Adrenal gland (tissue), 5 donors: ENCODE measurements around the gene SLC2A9.

Experiments
- CTCF ChIP-seq, 6 experiments: fragments of 450-650 bp in 4 of 6; fragments of 200-600 bp in 2 of 6; sonication (generic) in 1 of 6; IDR thresholded peaks; 1 replicate in 5 of 6; 2 replicates in 1 of 6; pipeline versions ENCODE4 v1.5.1 to v1.8.0; 2016 to 2021; ENCODE audit warnings: antibody characterized with exemption in 6 of 6, mild to moderate bottlenecking in 2 of 6, moderate library complexity in 1 of 6
- POLR2A ChIP-seq, 2 donors: fragments of 450-650 bp; IDR thresholded peaks; one replicate each; pipeline ENCODE4 v1.6.1; 2017; ENCODE audit warnings: antibody characterized with exemption in 2 of 2, mild to moderate bottlenecking in 2 of 2, moderate library complexity in 1 of 2
- donor health status: DM: no; HTN: no; CAD: no.

DNA sequence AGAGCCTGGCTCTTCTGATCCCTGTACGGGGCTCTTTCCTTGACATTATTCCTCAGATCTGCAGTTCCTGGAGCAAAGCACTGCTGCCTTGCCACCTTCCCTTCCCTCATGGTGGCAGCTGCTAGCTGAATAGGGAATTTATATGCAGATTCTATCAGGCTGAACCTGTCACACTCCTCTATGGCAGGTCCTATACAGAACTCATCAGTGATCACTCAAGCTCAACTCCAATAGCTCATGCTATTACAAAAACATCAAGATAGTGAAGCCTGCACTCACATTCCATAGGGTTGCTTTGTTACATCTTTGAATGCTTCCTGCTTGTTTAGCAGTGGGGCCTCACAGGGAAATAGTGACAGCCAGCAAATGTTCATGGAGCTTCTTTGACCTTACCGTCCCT is 71.7 kb downstream of the SLC2A9 start:
- TF ChIP-seq CTCF (IDR thresholded peaks at IDR 0.05) (no peak), POLR2A (IDR thresholded peaks at IDR 0.05) (no peak)
